Left cardiac atrium (tissue), 4 donors: Measurements from ENCODE around the gene STARD3NL. TPM values are rescaled to one million over a fixed set of nuclear protein-coding genes. Genes with fewer than 3 reads are reported as not detected.
"Not testable (repeated sequence)": the region's sequence is repeated elsewhere in the genome, so short reads cannot be mapped to it uniquely, and the experiment has no call there.

Experiments used
- ATAC-seq, 2 donors: fragments of 200-7000 bp; cut with Tn5 transposase; one replicate each; pipeline ENCODE4 v1.9.1; 2020; ENCODE audit warnings: mild to moderate bottlenecking in 2 of 2, moderate library complexity in 2 of 2
- DNase-seq: peaks from one replicate; pipeline ENCODE4 v3.0.0-alpha.2; 2020
- intact Hi-C, 2 donors: fragments of 100-400 bp; cut with DNase I; formaldehyde crosslinking; loops; one replicate each; pipeline versions ENCODE4 v1.14.1 to v1.15.1; 2022 to 2023
- total RNA-seq, 2 donors: library from RNA; stranded (reverse); fragmentation: NEBNext Ultra II Directional; extraction: Animal tissue kit (Norgen Biotek cat#: 25700); gene quantifications; one replicate each; pipeline ENCODE4 v1.2.1, GENCODE V29; 2021
- donor health status: DM: no; HTN: yes; CAD: no.
- donor health status: DM: no; HTN: yes; CAD: no; lungs with severe emphysema.
- donor health status: DM: yes; HTN: yes; CAD: no.
- donor health status: Dilated cardiomyopathy.

STARD3NL gene
- total RNA-seq, 2 donors from 2014 or later: 31.8 to 34.8 TPM

- DNase-seq, intact Hi-C loops, ATAC-seq: not testable (repeated sequence)
Measured at GRCh38 chr7:38249849-38250248, 71.8 kb downstream of the STARD3NL start.

- DNase-seq: no peak
- ATAC-seq: no peak
- intact Hi-C loops: no loop called here
Measured at GRCh38 chr7:38257350-38257677, 79.3 kb downstream of the STARD3NL start.

- DNase-seq, ATAC-seq, intact Hi-C loops: not testable (repeated sequence)
Measured at GRCh38 chr7:38259157-38259556, 81.1 kb downstream of the STARD3NL start.

GRCh38 chr7:38261601-38262000 lies 83.6 kb downstream of the STARD3NL start:
- intact Hi-C loops, DNase-seq, ATAC-seq: not testable (repeated sequence)

DNA sequence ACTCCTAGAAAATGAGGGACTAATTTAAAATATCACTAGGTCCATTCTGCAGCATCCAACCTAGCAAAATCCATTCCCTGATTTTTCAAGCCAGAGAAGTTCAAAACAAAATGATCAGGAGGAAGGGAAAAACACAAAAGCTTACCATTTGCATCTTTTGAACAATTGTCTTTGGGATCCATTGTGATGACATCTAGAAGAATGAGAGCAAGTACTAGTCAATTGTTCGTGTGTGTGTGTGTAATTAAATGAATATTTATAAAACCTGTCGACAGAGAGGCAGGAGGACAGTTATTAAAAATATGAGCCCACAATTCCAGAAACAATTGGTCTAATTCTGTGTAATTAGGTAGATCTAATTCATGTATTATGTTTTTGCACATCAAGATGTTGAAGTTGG lies 84.0 kb downstream of the STARD3NL start:
- intact Hi-C loops, DNase-seq, ATAC-seq: not testable (repeated sequence)

GRCh38 chr7:38262545-38262944 lies 84.5 kb downstream of the STARD3NL start:
- intact Hi-C loops: no loop called here
- ATAC-seq (no peak), DNase-seq (no peak)

GRCh38 chr7:38263274-38263673 lies 85.2 kb downstream of the STARD3NL start:
- ATAC-seq, intact Hi-C loops, DNase-seq: not testable (repeated sequence)

- ATAC-seq, intact Hi-C loops, DNase-seq: not testable (repeated sequence)
Measured at GRCh38 chr7:38264602-38265001, 86.6 kb downstream of the STARD3NL start.

DNA sequence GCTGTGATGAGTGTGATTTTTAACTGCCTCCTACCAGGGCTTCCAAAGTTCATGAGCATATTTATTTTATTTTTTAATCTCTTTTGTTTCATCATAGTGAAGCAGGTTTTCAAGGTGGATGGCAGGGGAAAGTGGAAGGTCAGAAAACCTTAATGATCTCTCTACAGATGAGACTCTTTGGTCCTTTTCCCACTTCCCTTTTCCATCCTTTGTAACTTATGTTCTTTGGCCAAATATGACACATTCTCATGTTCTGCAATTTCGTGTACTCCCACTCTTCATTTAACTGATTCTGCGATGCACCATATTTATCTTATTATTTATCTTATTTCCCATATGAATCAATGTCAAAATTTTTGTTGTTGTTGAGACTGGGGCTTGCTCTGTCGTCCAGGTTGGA lies 87.9 kb downstream of the STARD3NL start:
- DNase-seq, intact Hi-C loops, ATAC-seq: not testable (repeated sequence)

- intact Hi-C loops, DNase-seq, ATAC-seq: not testable (repeated sequence)
Measured at GRCh38 chr7:38269704-38270346, 91.8 kb downstream of the STARD3NL start.

- DNase-seq, ATAC-seq, intact Hi-C loops: not testable (repeated sequence)
Measured at GRCh38 chr7:38270405-38270804, 92.4 kb downstream of the STARD3NL start.

GRCh38 chr7:38273286-38273995 lies 95.4 kb downstream of the STARD3NL start, which contains the start of gene TARP:
TSS of gene TARP (minus strand) at chr7:38273636.
- intact Hi-C loops: no loop called here

DNA sequence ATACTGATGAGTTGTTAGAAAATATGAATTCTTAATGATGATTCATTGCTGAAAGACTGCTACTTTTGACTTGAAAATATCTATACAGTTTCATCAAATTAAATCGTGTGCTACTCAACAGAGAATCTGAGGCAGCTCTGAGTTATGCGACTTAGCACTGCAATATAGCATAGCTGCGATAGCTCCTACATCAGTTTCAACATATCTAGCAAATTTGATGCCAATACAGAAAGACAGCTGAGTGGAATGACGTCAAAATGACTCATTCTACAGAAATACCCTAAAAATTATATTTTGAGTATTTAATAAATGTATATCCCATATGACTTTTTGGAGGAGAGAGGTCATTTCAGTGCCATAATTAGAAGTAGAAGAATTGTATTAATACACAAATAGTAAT lies 96.4 kb downstream of the STARD3NL start:
- ATAC-seq (no peak), DNase-seq (no peak)
- intact Hi-C loops: no loop called here

More at GRCh38 chr7:38273286-38273995, 95.4 kb downstream of the STARD3NL start, which contains the start of gene TARP:
- DNase-seq: no peak
- ATAC-seq: no peak

DNA sequence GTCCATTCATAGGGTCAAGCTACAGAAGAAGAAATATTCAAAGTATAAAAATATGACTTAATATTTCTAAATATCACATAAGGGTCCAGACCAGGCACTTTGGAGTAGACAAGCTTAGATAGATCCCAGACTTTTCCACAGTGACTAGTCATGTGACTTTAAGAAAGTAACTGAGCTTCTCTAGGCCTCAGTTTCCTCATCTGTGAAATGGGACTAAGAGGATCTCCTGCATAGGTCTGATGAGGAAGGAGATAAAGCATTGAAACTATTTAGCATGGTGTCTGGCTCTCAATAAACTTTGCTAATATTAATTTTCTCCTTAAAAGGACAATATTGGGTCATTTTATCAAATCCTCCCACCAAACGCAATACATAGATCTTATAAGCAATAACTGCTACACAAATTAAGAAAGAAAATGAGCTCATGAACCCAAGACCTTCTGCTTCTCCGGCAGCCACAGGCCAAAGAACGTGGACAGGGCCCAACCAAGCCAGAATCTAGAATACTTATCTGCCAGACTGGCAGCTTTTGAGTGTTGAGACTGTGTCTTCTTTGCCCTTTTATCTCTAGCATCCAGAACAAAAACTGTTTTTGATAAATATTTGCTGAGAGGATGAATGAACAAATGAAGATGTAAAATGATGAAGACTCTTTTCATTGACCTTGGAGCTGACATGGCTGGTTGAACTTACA lies 97.0 kb downstream of the STARD3NL start:
- DNase-seq (no peak), ATAC-seq (no peak)
- intact Hi-C loops: no loop called here

DNA sequence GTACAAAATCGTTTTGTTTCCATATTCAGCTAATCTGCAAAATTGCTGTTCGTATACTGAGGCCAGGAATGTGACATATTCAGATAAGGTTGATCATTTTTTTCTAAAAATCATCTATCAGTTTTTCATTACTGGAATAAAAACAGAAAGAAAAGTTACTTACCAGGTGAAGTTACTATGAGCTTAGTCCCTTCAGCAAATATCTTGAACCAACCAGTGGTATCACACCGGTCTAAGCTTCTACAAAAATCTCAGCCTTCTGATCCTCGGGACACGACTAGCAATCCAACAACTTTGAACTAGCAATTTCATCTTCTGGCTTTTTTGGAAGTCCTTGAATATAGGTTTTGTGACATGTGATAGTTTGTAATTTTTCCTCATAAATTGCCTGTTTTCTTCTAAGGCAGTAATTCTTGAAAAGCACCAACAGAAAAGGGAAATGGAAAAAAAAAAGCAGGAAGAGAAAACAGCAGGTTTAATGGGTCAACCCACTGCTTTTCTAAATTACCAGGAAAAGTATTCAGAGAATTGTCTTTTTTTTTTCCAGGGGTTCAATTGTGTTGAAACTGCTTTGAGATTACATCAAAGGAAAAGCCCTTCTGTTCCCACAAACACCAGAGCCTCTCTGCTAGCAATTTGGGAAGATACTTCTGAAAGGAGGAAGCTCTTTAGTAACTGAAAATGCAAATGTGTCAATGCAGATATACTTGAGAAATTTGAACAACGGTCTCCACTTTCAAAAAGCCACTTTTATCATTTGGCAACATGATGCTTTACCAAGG lies 98.2 kb downstream of the STARD3NL start:
- intact Hi-C loops: no loop called here
- ATAC-seq (no peak), DNase-seq (no peak)

GRCh38 chr7:38280000-38280399 lies 102.0 kb downstream of the STARD3NL start:
- DNase-seq: no peak
- intact Hi-C loops: no loop called here
- no peak for ATAC-seq
